ENCODE results near the gene ERCC4. TPM values are rescaled to one million over a fixed set of nuclear protein-coding genes. Genes with fewer than 3 reads are reported as not detected.
A peak's percentile ranks its signal among the peaks of the same experiment; 100 is the strongest.

Gene ERCC4
- total and polyA plus RNA-seq, 2 of the 8 experiments (the other 6 are each of a cell fraction or from before 2014, with no cell fraction given): 1.6 to 13.2 TPM

- Histone ChIP-seq H3K14ac (ENCODE audit: insufficient read length) (no peak overlapping the region), H2AFZ (ENCODE audit: low read length) (peak overlapping the region; percentile 88), H2BK120ac (replicated peaks; ENCODE audit: low read depth, low read length) (no peak overlapping the region), H4K8ac (ENCODE audit: extremely low read depth, insufficient read depth, low read length) (no peak overlapping the region), H4K5ac (ENCODE audit: insufficient read length, low read depth, low read length) (no peak overlapping the region), H3K27ac (ENCODE audit: low read depth, low read length) (no peak overlapping the region), H3K27me3 (replicated peaks in 1 of 4; ENCODE audit: control insufficient read depth in 3 of 4, extremely low read depth in 1 of 4, insufficient read depth in 3 of 4, low read length in 3 of 4) (no peaks in the 10 kb centered on the region), H2BK20ac (ENCODE audit: low read length) (no peak overlapping the region), H3K9me3 (ENCODE audit: insufficient read depth in 2 of 2, low read depth in 1 of 2, low read length in 1 of 2) (no peaks in the 10 kb centered on the region), H3K79me2 (ENCODE audit: control insufficient read depth in 1 of 2, insufficient read depth in 2 of 2, low read length in 2 of 2) (no peaks in the 10 kb centered on the region), H3K56ac (replicated peaks; ENCODE audit: insufficient read length, low read depth, low read length) (no peak overlapping the region), H4K91ac (replicated peaks; ENCODE audit: insufficient read length, low read length) (no peak overlapping the region), H3K4me1 (replicated peaks in 1 of 4; ENCODE audit: control insufficient read depth in 3 of 4, insufficient read depth in 4 of 4, low read length in 3 of 4) (peaks cover 0 to 6% (median 3%) of the 10 kb centered on the region in 4 experiments; a peak in 5 of 7 replicates), H2BK5ac (ENCODE audit: low read depth, low read length) (no peak overlapping the region), H3K9ac (replicated peaks in 1 of 4; ENCODE audit: extremely low read depth in 1 of 4, low read depth in 3 of 4, low read length in 3 of 4) (no peak overlapping the region), H3K4ac (replicated peaks; ENCODE audit: insufficient read length, low read depth, low read length) (no peak overlapping the region), H3K4me3 (ENCODE audit: extremely low read depth in 1 of 4, insufficient read depth in 2 of 4, low read depth in 3 of 4, low read length in 4 of 4) (no peak overlapping the region), H3K79me1 (ENCODE audit: low read depth, low read length) (no peaks in the 10 kb centered on the region), H2BK12ac (ENCODE audit: low read depth, low read length) (no peak overlapping the region), H3K36me3 (ENCODE audit: control insufficient read depth in 2 of 4, insufficient read depth in 4 of 4, low read length in 3 of 4) (no peaks in the 10 kb centered on the region), H4K20me1 (replicated peaks in 1 of 2; ENCODE audit: control insufficient read depth in 1 of 2, insufficient read depth in 2 of 2, low read length in 2 of 2) (no peaks in the 10 kb centered on the region), H3K23me2 (ENCODE audit: low read depth, low read length) (no peaks in the 10 kb centered on the region), H2AK5ac (ENCODE audit: low read depth, low read length) (no peak overlapping the region), H3K23ac (ENCODE audit: insufficient read length) (no peak overlapping the region), H3K4me2 (ENCODE audit: insufficient read depth in 1 of 2, low read depth in 2 of 2, low read length in 2 of 2) (no peak overlapping the region), H3K18ac (ENCODE audit: extremely low read depth, low read length) (no peak overlapping the region), H2BK15ac (ENCODE audit: low read length) (no peak overlapping the region)
- DNase-seq (ENCODE audit: low read depth in 1 of 2, low spot score in 2 of 2) (no peak), FAIRE-seq (no peak)
- no peak for TF ChIP-seq ZNF274 (IDR thresholded peaks at IDR 0.05; ENCODE audit: borderline replicate concordance, extremely low read depth, low read length)
- no peak for TF ChIP-seq BACH1 (IDR thresholded peaks at IDR 0.05; ENCODE audit: low read length)
- no peak for TF ChIP-seq TAF7 (optimal IDR thresholded peaks at IDR 0.05; ENCODE audit: borderline replicate concordance, low read depth, low read length)
- TF ChIP-seq CBX8 (IDR thresholded peaks at IDR 0.05; ENCODE audit: borderline replicate concordance, low read depth, low read length): no peak
- ChIA-PET CTCF (ENCODE audit: partially characterized antibody) (interaction anchor here (1.0 to 2.8 kb wide), 3 partner anchors 12 to 23 kb away, joined by 3 to 9 read pairs (median 3); no protein-coding TSS in a partner anchor), POLR2A (ENCODE audit: partially characterized antibody) (no interaction called here)
- 88% methylated on average over 14 of the region's 14 CpGs; no CpG with 5 or more reads in 1 of the 2 experiments for WGBS, 2 experiments (ENCODE audit: extremely low coverage in 1 of 2, insufficient coverage in 1 of 2, insufficient read length in 1 of 2, insufficient replicate concordance in 2 of 2, low coverage in 1 of 2, low lambda C conversion rate in 2 of 2, missing lambda C conversion rate in 1 of 2)
Measured at GRCh38 chr16:13956635-13957196, 36.8 kb downstream of the ERCC4 start.
